ENCODE measurements around the gene PPIL1. TPM values are rescaled to one million over a fixed set of nuclear protein-coding genes. Genes with fewer than 3 reads are reported as not detected.

Gene PPIL1
- polyA plus RNA-seq, 3 donors from 2014 or later: 10.8 to 18.1 (median 15.1) TPM

DNA sequence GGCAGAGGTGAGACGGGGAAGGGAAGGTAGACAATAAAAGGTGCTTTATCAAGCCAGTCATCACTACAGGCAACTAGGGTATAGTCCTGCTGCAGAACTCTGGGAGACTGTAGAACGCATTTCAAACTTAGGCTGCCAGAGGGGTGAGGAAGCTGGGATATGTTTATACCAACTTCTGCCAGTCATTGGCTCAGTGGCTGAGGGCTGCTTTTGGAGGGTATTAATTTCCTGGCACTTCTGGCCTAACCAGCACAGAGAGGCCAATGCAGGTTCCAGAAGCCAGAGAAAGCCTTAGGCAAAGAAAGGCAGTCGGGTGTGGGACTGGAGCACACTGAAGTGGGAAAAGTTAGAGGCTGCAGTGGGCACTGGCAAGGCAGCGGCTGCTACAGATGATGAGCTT, 31.4 kb downstream of the PPIL1 start:
- DNase-seq: no peak
- no peaks in the 10 kb centered on the region for H3K36me3 Mint-ChIP-seq
- H3K9me3 Mint-ChIP-seq: peaks cover 0 to 1% (median 0%) of the 10 kb centered on the region in 6 donors
- H3K4me3 Mint-ChIP-seq: no peak overlapping the region
- no peak overlapping the region for H3K27ac Mint-ChIP-seq
- H3K27me3 Mint-ChIP-seq (ENCODE audit: low read depth in 3 of 3): peaks cover 7 to 14% (median 11%) of the 10 kb centered on the region in 3 donors
- H3K4me1 Mint-ChIP-seq: peaks cover 8 to 15% of the 10 kb centered on the region in 2 donors

- no peak for DNase-seq
- Mint-ChIP-seq H3K27ac (no peak overlapping the region), H3K4me1 (peaks cover 8 to 15% of the 10 kb centered on the region in 2 donors), H3K27me3 (ENCODE audit: low read depth in 3 of 3) (peaks cover 7 to 21% (median 14%) of the 10 kb centered on the region in 3 donors), H3K9me3 (peaks cover 0 to 1% (median 0%) of the 10 kb centered on the region in 6 donors), H3K36me3 (peaks cover 0 to 4% (median 0%) of the 10 kb centered on the region in 3 donors), H3K4me3 (no peak overlapping the region)
Observed at GRCh38 chr6:36841756-36842155, 32.8 kb downstream of the PPIL1 start.

DNA sequence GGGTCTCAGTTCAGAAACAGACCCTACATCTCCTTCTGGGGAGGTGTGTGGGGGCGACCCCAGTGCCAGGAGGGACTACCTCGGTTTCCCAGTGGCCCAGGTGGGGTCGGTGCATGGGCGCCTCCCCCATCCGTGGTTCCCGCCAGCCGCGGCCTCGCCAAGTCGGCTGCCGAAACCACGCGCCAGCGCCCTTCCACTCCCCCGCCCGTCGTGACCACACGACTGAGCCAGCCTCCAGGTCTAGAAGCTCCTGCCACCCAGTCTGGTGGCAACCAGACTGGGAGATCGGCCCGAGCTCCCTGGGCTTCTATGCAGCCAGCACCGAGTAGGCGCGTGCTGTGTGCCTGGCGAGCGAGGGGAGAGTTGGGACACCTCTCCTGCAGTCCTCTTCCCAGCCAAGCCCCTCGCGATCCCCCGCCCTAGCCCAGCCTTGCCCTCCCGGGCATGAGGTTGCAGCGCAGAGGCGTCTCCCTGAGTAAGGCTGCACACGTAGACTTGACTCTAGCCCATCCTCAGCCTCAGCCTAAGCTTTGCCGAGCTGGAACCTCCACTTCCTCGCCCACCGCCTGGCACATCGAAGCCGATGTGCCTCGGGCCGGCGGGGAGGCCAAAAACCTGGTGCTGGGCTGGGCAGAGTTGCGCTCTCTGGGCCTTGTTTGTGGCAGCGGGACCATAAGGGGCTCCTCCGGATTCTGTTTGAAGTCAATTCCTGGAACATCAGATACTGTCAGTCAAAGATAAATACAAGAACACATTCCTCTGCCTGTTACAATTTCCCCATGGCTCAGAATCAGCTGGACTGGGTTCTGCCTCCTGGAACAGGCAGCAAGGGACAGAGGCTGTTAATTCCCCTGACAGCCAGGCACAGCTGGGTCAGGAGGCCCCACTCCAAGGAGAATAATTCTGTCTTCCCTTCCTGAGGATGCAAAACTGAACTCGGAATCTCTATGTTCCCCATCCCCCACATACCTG, 33.9 kb downstream of the PPIL1 start:
- peaks cover 8 to 15% of the 10 kb centered on the region in 2 donors for H3K4me1 Mint-ChIP-seq
- H3K9me3 Mint-ChIP-seq: no peaks in the 10 kb centered on the region
- peak; percentile 40 to 50 (median 46) for DNase-seq
- H3K27me3 Mint-ChIP-seq (ENCODE audit: low read depth in 3 of 3): peaks cover 7 to 18% (median 16%) of the 10 kb centered on the region in 3 donors
- H3K4me3 Mint-ChIP-seq: peak overlapping the region; percentile 62 to 80 (median 76)
- peaks cover 0 to 4% (median 0%) of the 10 kb centered on the region in 3 donors for H3K36me3 Mint-ChIP-seq
- H3K27ac Mint-ChIP-seq: no peak overlapping the region

DNA sequence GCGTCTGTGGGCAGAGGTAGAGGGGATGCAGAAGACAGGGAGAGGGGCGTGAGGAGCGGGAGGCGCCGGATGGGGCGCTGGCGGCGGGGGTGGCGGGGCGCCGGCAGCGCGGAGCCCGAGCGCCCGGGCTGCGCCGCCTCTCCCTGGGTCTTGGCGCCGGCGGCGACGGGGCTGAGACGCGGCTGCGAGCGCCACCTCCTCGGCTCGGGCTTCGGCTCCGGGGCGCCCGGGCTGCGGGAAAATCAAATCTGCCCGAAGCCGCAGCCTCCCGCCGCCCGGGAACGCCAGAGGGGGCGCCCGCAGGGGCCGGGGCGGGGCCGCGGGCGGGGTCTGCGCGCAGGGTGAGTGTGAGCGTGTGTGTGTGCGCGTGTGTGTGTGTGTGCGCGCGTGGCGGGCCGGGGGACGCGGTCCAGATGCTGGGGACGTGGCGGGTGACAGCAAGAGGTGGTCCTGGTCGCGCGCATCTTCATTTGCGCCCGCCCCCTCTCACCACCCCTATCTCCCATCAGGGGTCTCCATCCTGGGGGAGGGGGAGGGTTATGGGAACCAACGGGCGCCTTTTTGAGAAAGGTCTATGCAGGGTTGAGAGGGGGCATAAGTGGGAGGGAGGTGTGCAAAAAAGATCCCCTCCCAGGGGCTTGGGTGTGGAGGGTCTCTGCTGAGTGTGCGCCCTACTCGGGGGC, 34.7 kb downstream of the PPIL1 start:
- peaks cover 0 to 4% (median 0%) of the 10 kb centered on the region in 3 donors for H3K36me3 Mint-ChIP-seq
- H3K27ac Mint-ChIP-seq: no peak overlapping the region
- H3K4me1 Mint-ChIP-seq: peaks cover 8 to 15% of the 10 kb centered on the region in 2 donors
- H3K4me3 Mint-ChIP-seq: peak overlapping the region; percentile 62 to 80 (median 74)
- H3K9me3 Mint-ChIP-seq: no peaks in the 10 kb centered on the region
- peaks cover 8 to 18% (median 15%) of the 10 kb centered on the region in 3 donors for H3K27me3 Mint-ChIP-seq (ENCODE audit: low read depth in 3 of 3)
- peak; percentile 12 to 32 (median 14) for DNase-seq

GRCh38 chr6:36838896-36839748, 35.5 kb downstream of the PPIL1 start, which contains the start of gene CPNE5:
Gene CPNE5, minus strand, starts transcription at chr6:36839444. Its CDS starts 67 bp downstream, at chr6:36839377.
- H3K4me3 Mint-ChIP-seq: peak within 1 kb of the TSS; percentile 62 to 80 (median 74)
- peaks cover 0 to 4% (median 0%) of the 10 kb centered on the region in 3 donors for H3K36me3 Mint-ChIP-seq
- no peaks in the 10 kb centered on the region for H3K9me3 Mint-ChIP-seq
- no peak for DNase-seq
- peaks cover 8 to 18% (median 15%) of the 10 kb centered on the region in 3 donors for H3K27me3 Mint-ChIP-seq (ENCODE audit: low read depth in 3 of 3)
- no peak within 1 kb of the TSS for H3K27ac Mint-ChIP-seq
- H3K4me1 Mint-ChIP-seq: peaks cover 8 to 15% of the 10 kb centered on the region in 2 donors

DNA sequence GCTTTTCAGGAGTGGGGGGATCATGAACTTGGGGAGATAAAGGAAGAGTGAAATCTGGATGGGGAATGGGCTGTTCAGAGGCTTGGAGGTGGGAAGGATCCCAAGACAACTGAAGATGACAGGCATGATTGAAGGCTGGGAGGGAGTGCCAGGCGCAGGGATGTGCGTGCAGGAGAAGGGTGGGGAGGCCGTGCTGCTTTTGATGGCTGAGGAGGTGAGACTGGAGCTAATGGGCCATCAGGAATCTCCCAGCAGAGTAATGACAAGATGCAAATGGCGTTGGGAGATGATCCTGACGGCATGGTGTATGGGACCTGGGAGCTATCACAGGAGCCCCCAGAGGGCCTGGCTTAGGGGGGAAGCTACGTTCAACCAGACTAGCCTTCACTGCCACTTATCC, 36.9 kb downstream of the PPIL1 start:
- no peaks in the 10 kb centered on the region for H3K9me3 Mint-ChIP-seq
- no peak for DNase-seq
- peak overlapping the region in 1 of 5 donors; percentile 31 for H3K4me3 Mint-ChIP-seq
- H3K27ac Mint-ChIP-seq: no peak overlapping the region
- H3K36me3 Mint-ChIP-seq: peaks cover 0 to 4% (median 0%) of the 10 kb centered on the region in 3 donors
- peaks cover 8 to 18% (median 15%) of the 10 kb centered on the region in 3 donors for H3K27me3 Mint-ChIP-seq (ENCODE audit: low read depth in 3 of 3)
- H3K4me1 Mint-ChIP-seq: peaks cover 8 to 15% of the 10 kb centered on the region in 2 donors

DNA sequence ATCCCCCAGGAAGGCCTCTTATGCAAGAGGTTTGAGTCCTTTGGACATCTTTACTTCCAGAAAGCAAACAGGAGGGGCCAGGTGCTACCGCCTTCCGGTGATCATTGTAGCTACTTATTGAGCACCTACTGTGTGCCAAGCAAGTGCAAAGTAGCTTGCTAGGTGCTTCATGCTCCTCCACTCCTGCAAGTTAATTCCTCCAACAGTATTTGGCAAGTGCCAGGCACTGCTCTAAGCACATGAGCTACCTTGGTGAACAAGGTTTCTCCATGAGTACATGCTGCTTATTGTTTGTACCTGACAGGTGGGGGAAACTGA, 37.6 kb downstream of the PPIL1 start:
- Mint-ChIP-seq H3K27me3 (ENCODE audit: low read depth in 3 of 3) (peaks cover 8 to 16% (median 15%) of the 10 kb centered on the region in 3 donors), H3K4me1 (peaks cover 8 to 15% of the 10 kb centered on the region in 2 donors), H3K4me3 (no peak overlapping the region)

DNA sequence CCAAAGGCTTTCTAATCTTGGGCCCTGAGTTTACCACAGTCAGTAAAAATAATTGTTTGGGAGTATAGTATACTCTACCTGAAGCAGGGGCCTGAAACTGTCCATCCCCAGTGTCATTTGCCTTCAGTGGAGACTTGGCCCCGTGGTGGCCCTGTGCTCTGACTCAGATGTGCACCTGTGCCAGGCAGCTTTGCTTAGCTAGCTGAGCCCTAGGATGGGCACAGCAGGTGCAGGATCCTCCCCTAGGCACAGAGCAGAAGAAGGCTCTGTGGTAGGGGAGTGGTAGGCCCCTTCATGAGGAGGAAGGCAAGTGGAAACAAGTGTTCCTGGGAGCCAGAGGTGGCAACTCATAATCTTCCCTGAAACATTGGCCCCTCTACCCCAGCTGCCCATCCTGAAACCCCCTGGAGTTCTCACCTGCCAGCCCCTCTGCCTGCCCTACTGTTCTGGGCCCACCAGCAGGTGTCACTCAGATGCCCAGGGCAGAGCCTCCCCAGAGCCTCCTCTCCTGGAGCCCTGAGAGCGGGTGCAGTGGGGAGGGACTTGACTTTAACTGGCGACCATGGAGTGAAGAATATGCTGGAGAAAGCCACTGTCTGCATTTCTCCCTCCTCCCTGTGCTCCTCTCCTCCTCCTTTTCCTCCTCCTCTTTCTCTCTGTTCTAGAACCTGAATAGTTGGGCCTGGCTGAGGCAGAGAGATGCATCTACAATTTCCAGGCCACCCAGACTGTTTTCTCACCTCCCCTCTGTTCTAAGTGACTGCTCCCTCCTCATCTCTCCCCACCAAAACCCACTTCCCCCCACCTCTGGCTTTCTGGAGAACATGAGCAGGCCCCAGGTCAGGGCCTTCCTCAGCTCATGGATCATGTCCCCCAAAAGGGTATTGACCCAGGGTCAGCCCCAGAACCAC, 38.2 kb downstream of the PPIL1 start:
- Mint-ChIP-seq H3K36me3 (peaks cover 0 to 4% (median 0%) of the 10 kb centered on the region in 3 donors), H3K27me3 (ENCODE audit: low read depth in 3 of 3) (peaks cover 8 to 15% (median 14%) of the 10 kb centered on the region in 3 donors), H3K4me1 (peaks cover 8 to 15% of the 10 kb centered on the region in 2 donors), H3K27ac (no peak overlapping the region), H3K9me3 (no peaks in the 10 kb centered on the region), H3K4me3 (no peak overlapping the region)
- no peak for DNase-seq

More for the DNA sequence above, 37.6 kb downstream of the PPIL1 start:
- Mint-ChIP-seq H3K27ac (no peak overlapping the region), H3K36me3 (peaks cover 0 to 4% (median 0%) of the 10 kb centered on the region in 3 donors), H3K9me3 (no peaks in the 10 kb centered on the region)
- no peak for DNase-seq

- no peak for DNase-seq
- Mint-ChIP-seq H3K4me1 (peaks cover 0 to 3% of the 10 kb centered on the region in 2 donors), H3K27me3 (ENCODE audit: low read depth in 3 of 3) (peaks cover 5 to 11% (median 11%) of the 10 kb centered on the region in 3 donors), H3K9me3 (no peaks in the 10 kb centered on the region), H3K4me3 (no peak overlapping the region), H3K27ac (no peak overlapping the region), H3K36me3 (peaks cover 0 to 4% (median 0%) of the 10 kb centered on the region in 3 donors)
Observed at GRCh38 chr6:36834576-36835341, 39.8 kb downstream of the PPIL1 start.

DNA sequence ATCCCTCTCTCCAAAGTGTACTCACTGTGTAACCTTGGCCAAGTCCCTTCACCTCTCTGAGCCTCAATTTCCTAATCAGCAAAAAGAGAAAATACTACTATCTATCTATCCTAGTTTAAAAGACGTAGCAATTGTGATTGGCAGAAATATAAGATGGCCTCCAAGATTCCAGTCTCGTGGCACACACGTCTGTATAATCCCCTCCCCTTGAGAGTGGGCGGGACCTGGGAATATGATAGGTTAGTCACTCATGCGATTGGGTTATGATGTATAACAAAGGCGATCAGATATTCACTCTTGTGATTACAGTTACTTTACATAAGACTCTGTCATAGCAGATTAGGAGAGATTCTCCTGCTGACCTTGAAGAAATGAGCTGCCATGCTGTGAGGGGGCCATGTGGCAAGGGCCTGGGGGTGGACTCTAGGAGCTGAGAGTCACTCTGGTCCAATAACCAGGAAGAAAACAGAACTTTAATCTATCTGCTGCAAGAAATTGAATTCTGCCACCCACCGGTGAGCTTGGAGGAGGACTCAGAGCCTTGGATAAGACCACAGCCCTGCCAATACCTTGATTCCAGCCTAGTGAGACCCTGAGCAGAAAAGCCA, 41.3 kb downstream of the PPIL1 start:
- H3K27ac Mint-ChIP-seq: no peak overlapping the region
- H3K27me3 Mint-ChIP-seq (ENCODE audit: low read depth in 3 of 3): peaks cover 1 to 7% (median 6%) of the 10 kb centered on the region in 3 donors
- no peaks in the 10 kb centered on the region for H3K4me1 Mint-ChIP-seq
- H3K4me3 Mint-ChIP-seq: no peak overlapping the region
- H3K9me3 Mint-ChIP-seq: no peaks in the 10 kb centered on the region
- no peak for DNase-seq
- H3K36me3 Mint-ChIP-seq: peaks cover 0 to 4% (median 0%) of the 10 kb centered on the region in 3 donors

- H3K27ac Mint-ChIP-seq: no peak overlapping the region
- H3K27me3 Mint-ChIP-seq (ENCODE audit: low read depth in 3 of 3): peaks cover 1 to 4% (median 2%) of the 10 kb centered on the region in 3 donors
- H3K4me1 Mint-ChIP-seq: peaks cover 6 to 7% of the 10 kb centered on the region in 2 donors
- H3K4me3 Mint-ChIP-seq: no peak overlapping the region
- H3K36me3 Mint-ChIP-seq: peaks cover 0 to under 1% (median 0%) of the 10 kb centered on the region in 3 donors
- no peaks in the 10 kb centered on the region for H3K9me3 Mint-ChIP-seq
- DNase-seq: no peak
Observed at GRCh38 chr6:36832313-36832712, 42.3 kb downstream of the PPIL1 start.

Data from immature natural killer cell (primary cell).